ENCODE measurements around the gene ZNF716. TPM values are rescaled to one million over a fixed set of nuclear protein-coding genes. Genes with fewer than 3 reads are reported as not detected.
A peak's percentile ranks its signal among the peaks of the same experiment; 100 is the strongest.

The ZNF716 gene
- total RNA-seq, 4 donors from 2014 or later, result not detected

- intact Hi-C loops (cut with DNase I), result no loop called here
- H3K27me3 ChIP-seq, result no peaks in the 10 kb centered on the region
- H3K27ac ChIP-seq (replicated peaks in 1 of 4), result no peak overlapping the region
- no peaks in the 10 kb centered on the region for H3K4me1 ChIP-seq
- TF ChIP-seq POLR2A (IDR thresholded peaks at IDR 0.05; ENCODE audit: low read depth) (no peak), POLR2AphosphoS5 (IDR thresholded peaks at IDR 0.05) (no peak)
- TF ChIP-seq, protein P1, sequence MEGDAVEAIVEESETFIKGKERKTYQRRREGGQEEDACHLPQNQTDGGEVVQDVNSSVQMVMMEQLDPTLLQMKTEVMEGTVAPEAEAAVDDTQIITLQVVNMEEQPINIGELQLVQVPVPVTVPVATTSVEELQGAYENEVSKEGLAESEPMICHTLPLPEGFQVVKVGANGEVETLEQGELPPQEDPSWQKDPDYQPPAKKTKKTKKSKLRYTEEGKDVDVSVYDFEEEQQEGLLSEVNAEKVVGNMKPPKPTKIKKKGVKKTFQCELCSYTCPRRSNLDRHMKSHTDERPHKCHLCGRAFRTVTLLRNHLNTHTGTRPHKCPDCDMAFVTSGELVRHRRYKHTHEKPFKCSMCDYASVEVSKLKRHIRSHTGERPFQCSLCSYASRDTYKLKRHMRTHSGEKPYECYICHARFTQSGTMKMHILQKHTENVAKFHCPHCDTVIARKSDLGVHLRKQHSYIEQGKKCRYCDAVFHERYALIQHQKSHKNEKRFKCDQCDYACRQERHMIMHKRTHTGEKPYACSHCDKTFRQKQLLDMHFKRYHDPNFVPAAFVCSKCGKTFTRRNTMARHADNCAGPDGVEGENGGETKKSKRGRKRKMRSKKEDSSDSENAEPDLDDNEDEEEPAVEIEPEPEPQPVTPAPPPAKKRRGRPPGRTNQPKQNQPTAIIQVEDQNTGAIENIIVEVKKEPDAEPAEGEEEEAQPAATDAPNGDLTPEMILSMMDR (IDR thresholded peaks at IDR 0.05), result no peak
- DNase-seq (ENCODE audit: extremely low spot score), result peak; percentile 81
- 80% methylated on average over 1 of the region's 7 CpGs for WGBS
- H3K36me3 ChIP-seq, result no peaks in the 10 kb centered on the region
- H3K4me3 ChIP-seq, result no peak overlapping the region
- H3K9me3 ChIP-seq, result peaks cover 0 to 6% (median 0%) of the 10 kb centered on the region in 4 donors
Observed at GRCh38 chr7:57413529-57414398, 36.2 kb upstream of the ZNF716 start.

- Histone ChIP-seq H3K4me1 (no peaks in the 10 kb centered on the region), H3K4me3 (no peak overlapping the region), H3K36me3 (no peaks in the 10 kb centered on the region), H3K27me3 (no peaks in the 10 kb centered on the region), H3K27ac (replicated peaks in 1 of 4) (no peak overlapping the region), H3K9me3 (peaks cover 0 to 6% (median 0%) of the 10 kb centered on the region in 4 donors)
- TF ChIP-seq POLR2A (IDR thresholded peaks at IDR 0.05; ENCODE audit: low read depth), result no peak
- no peak for TF ChIP-seq POLR2AphosphoS5 (IDR thresholded peaks at IDR 0.05)
- TF ChIP-seq, protein P1 (IDR thresholded peaks at IDR 0.05), result no peak
- TF ChIP-seq EP300 (IDR thresholded peaks at IDR 0.05), result no peak
- no peak for DNase-seq (ENCODE audit: extremely low spot score)
- intact Hi-C loops (cut with DNase I), result no loop called here
- 73% methylated on average over 5 of the region's 6 CpGs for WGBS
Observed at GRCh38 chr7:57414415-57414814, 35.6 kb upstream of the ZNF716 start.

DNA sequence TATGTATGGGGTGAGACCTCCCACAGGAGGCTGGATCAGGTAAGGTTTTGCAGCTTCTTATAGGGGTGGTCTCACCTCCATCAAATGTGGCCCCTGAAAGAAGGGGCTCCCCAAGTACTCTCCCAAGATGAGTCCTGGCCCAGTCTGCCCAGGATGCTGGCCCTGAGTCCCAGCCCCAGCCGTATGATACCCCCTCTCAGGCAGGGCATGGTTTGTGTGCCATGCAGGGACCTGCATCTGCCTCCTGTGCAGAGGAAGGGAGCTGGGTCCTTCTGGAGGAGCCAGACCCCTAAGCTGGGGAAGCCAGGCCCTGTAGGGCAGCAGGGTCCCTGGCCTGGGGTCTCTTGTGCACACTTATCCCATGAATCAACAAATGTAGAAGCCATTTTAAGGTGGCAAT lies 35.1 kb upstream of the ZNF716 start:
- Histone ChIP-seq H3K4me3 (no peak overlapping the region), H3K27me3 (no peaks in the 10 kb centered on the region), H3K9me3 (peaks cover 0 to 6% (median 0%) of the 10 kb centered on the region in 4 donors), H3K4me1 (no peaks in the 10 kb centered on the region), H3K36me3 (no peaks in the 10 kb centered on the region), H3K27ac (replicated peaks in 1 of 4) (no peak overlapping the region)
- intact Hi-C loops (cut with DNase I), result no loop called here
- TF ChIP-seq POLR2AphosphoS5 (IDR thresholded peaks at IDR 0.05) (no peak), POLR2A (IDR thresholded peaks at IDR 0.05; ENCODE audit: low read depth) (no peak), EP300 (IDR thresholded peaks at IDR 0.05) (no peak)
- TF ChIP-seq, protein P1 (IDR thresholded peaks at IDR 0.05), result no peak
- DNase-seq (ENCODE audit: extremely low spot score), result no peak
- 83% methylated on average over 1 of the region's 1 CpG for WGBS

GRCh38 chr7:57415326-57415725 lies 34.7 kb upstream of the ZNF716 start:
- Histone ChIP-seq H3K4me3 (no peak overlapping the region), H3K4me1 (no peaks in the 10 kb centered on the region), H3K27me3 (no peaks in the 10 kb centered on the region), H3K36me3 (no peaks in the 10 kb centered on the region), H3K9me3 (peaks cover 0 to 6% (median 0%) of the 10 kb centered on the region in 4 donors), H3K27ac (replicated peaks in 1 of 4) (no peak overlapping the region)
- DNase-seq (ENCODE audit: extremely low spot score), result peak; percentile 68
- WGBS, result 69% methylated on average over 5 of the region's 5 CpGs
- TF ChIP-seq POLR2A (IDR thresholded peaks at IDR 0.05; ENCODE audit: low read depth) (no peak), EP300 (IDR thresholded peaks at IDR 0.05) (no peak), POLR2AphosphoS5 (IDR thresholded peaks at IDR 0.05) (no peak)
- TF ChIP-seq, protein P1 (IDR thresholded peaks at IDR 0.05), result no peak
- intact Hi-C loops (cut with DNase I), result no loop called here
